WTC11 (cell line): Measurements from ENCODE around the gene SHROOM2. TPM values are rescaled to one million over a fixed set of nuclear protein-coding genes. Genes with fewer than 3 reads are reported as not detected.

Experiments used
- ATAC-seq: fragments of 200-7000 bp; cut with Tn5 transposase; 2 replicates; pipeline ENCODE4 v1.10.0; 2021; ENCODE audit warnings: mild to moderate bottlenecking, moderate library complexity
- CTCF ChIA-PET: fragments of 300-600 bp; sonication (Branson Sonifier 250); formaldehyde crosslinking; loops from one replicate; lab custom pipeline; 2021; ENCODE audit warnings: antibody characterized with exemption; lab: Charles Lee
- POLR2A ChIA-PET: fragments of 350-600 bp; sonication (Branson Sonifier 250); formaldehyde crosslinking; loops from one replicate; lab custom pipeline; 2021; ENCODE audit warnings: antibody characterized with exemption; lab: Charles Lee
- DNase-seq: peaks from one replicate; pipeline ENCODE4 v3.0.0; 2021; ENCODE audit warnings: low spot score
- H3K27ac Mint-ChIP-seq: 2 replicates; pipeline ENCODE4 v1.8.0; 2021; ENCODE audit warnings: mixed read lengths
- H3K27me3 Mint-ChIP-seq: 2 replicates; pipeline ENCODE4 v1.8.0; 2021; ENCODE audit warnings: low read depth, mild to moderate bottlenecking, moderate library complexity, mixed read lengths
- H3K36me3 Mint-ChIP-seq: 2 replicates; pipeline ENCODE4 v1.8.0; 2021; ENCODE audit warnings: mixed read lengths
- H3K4me1 Mint-ChIP-seq: 2 replicates; pipeline ENCODE4 v1.8.0; 2022; ENCODE audit warnings: mixed read lengths
- H3K4me3 Mint-ChIP-seq: 2 replicates; pipeline ENCODE4 v1.8.0; 2021; ENCODE audit warnings: mild to moderate bottlenecking, moderate library complexity, mixed read lengths
- H3K9me3 Mint-ChIP-seq: 2 replicates; pipeline ENCODE4 v1.8.0; 2021; ENCODE audit warnings: mixed read lengths
- EMX1 ChIP-seq: fragments of 250-450 bp; sonication (Bioruptor Pico); IDR thresholded peaks from 2 replicates; pipeline ENCODE4 v1.8.0; 2021; ENCODE audit warnings: mild to moderate bottlenecking
- ERG ChIP-seq: fragments of 250-450 bp; sonication (Bioruptor Pico); IDR thresholded peaks from 2 replicates; pipeline ENCODE4 v1.8.0; 2021; ENCODE audit warnings: mild to moderate bottlenecking
- FOXJ3 ChIP-seq: sonication (generic); formaldehyde crosslinking; IDR thresholded peaks from 2 replicates; pipeline ENCODE4 v1.9.0; 2021; ENCODE audit warnings: missing genetic modification reagents, mild to moderate bottlenecking, borderline replicate concordance
- HMGXB4 ChIP-seq: sonication (generic); formaldehyde crosslinking; IDR thresholded peaks from 2 replicates; pipeline ENCODE4 v1.8.1; 2023; ENCODE audit warnings: mild to moderate bottlenecking, moderate library complexity, missing genetic modification reagents
- JUN ChIP-seq: sonication (generic); formaldehyde crosslinking; IDR thresholded peaks from 2 replicates; pipeline ENCODE4 v1.8.0; 2023; ENCODE audit warnings: mild to moderate bottlenecking, missing genetic modification reagents
- NR3C1 ChIP-seq: sonication (generic); formaldehyde crosslinking; conservative IDR thresholded peaks from 2 replicates; pipeline ENCODE4 v1.8.1; 2023; ENCODE audit warnings: low read depth, mild to moderate bottlenecking, missing genetic modification reagents
- PREB ChIP-seq: sonication (generic); formaldehyde crosslinking; IDR thresholded peaks from 2 replicates; pipeline ENCODE4 v1.8.1; 2022; ENCODE audit warnings: mild to moderate bottlenecking, missing genetic modification reagents, moderate library complexity, borderline replicate concordance
- PRRX2 ChIP-seq: fragments of 250-450 bp; sonication (Bioruptor Pico); IDR thresholded peaks from 2 replicates; pipeline ENCODE4 v1.8.0; 2021; ENCODE audit warnings: mild to moderate bottlenecking
- SMAD3 ChIP-seq: sonication (generic); formaldehyde crosslinking; IDR thresholded peaks from 2 replicates; pipeline ENCODE4 v1.8.0; 2022; ENCODE audit warnings: missing genetic modification reagents, mild to moderate bottlenecking, borderline replicate concordance
- SOX15 ChIP-seq: fragments of 250-450 bp; sonication (Bioruptor Pico); IDR thresholded peaks from 2 replicates; pipeline ENCODE4 v1.9.0; 2021; ENCODE audit warnings: mild to moderate bottlenecking
- ZNF219 ChIP-seq: sonication (generic); formaldehyde crosslinking; IDR thresholded peaks from 2 replicates; pipeline ENCODE4 v1.8.0; 2023; ENCODE audit warnings: missing genetic modification reagents, mild to moderate bottlenecking, borderline replicate concordance
- ZNF396 ChIP-seq: fragments of 250-450 bp; sonication (Bioruptor Pico); IDR thresholded peaks from 2 replicates; pipeline ENCODE4 v1.8.0; 2021; ENCODE audit warnings: mild to moderate bottlenecking, moderate library complexity, borderline replicate concordance
- total RNA-seq: library from RNA; stranded (reverse); gene quantifications from 3 replicates; pipeline ENCODE4 v1.2.3, GENCODE V29; 2021
- TF ChIP-seq, protein P1 (sequence below): sonication (generic); formaldehyde crosslinking; IDR thresholded peaks from 2 replicates; pipeline ENCODE4 v1.8.0; 2023; ENCODE audit warnings: missing genetic modification reagents, mild to moderate bottlenecking, borderline replicate concordance
- TF ChIP-seq, protein P2 (sequence below): sonication (generic); formaldehyde crosslinking; conservative IDR thresholded peaks from 2 replicates; pipeline ENCODE4 v1.8.1; 2022; ENCODE audit warnings: mild to moderate bottlenecking, missing genetic modification reagents
- TF ChIP-seq, protein P3 (sequence below): fragments of 250-450 bp; sonication (Bioruptor Pico); conservative IDR thresholded peaks from 2 replicates; pipeline ENCODE4 v1.9.0; 2021; ENCODE audit warnings: mild to moderate bottlenecking
- TF ChIP-seq, protein P4 (sequence below): sonication (generic); formaldehyde crosslinking; IDR thresholded peaks from 2 replicates; pipeline ENCODE4 v1.8.1; 2022; ENCODE audit warnings: missing genetic modification reagents, borderline replicate concordance
- TF ChIP-seq, protein P5 (sequence below): sonication (generic); formaldehyde crosslinking; IDR thresholded peaks from 2 replicates; pipeline ENCODE4 v1.8.1; 2022; ENCODE audit warnings: mild to moderate bottlenecking, moderate library complexity, missing genetic modification reagents

SHROOM2 gene
- total RNA-seq, 1 experiment from 2014 or later = 14.8 TPM

DNA sequence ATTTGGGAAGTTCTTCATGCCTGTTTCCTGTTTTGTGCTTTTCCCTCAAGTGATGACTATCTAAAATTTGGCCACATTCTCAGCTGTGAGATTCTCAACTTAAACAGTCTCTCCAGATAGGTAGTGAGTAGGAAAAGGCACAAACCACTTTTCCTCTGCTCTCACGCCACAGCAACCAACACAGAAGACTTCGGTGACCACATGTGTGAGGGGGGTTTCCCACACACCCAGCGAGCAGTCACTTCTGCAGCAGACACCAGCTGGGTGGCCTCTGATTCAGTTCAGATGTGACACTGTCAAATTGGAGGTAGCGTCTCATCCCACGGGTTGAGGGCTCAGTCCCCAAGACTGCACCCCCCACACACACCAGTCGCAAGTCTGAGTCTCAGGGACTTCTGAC is 155.9 kb downstream of the SHROOM2 start (continued):
- TF ChIP-seq, protein P1, sequence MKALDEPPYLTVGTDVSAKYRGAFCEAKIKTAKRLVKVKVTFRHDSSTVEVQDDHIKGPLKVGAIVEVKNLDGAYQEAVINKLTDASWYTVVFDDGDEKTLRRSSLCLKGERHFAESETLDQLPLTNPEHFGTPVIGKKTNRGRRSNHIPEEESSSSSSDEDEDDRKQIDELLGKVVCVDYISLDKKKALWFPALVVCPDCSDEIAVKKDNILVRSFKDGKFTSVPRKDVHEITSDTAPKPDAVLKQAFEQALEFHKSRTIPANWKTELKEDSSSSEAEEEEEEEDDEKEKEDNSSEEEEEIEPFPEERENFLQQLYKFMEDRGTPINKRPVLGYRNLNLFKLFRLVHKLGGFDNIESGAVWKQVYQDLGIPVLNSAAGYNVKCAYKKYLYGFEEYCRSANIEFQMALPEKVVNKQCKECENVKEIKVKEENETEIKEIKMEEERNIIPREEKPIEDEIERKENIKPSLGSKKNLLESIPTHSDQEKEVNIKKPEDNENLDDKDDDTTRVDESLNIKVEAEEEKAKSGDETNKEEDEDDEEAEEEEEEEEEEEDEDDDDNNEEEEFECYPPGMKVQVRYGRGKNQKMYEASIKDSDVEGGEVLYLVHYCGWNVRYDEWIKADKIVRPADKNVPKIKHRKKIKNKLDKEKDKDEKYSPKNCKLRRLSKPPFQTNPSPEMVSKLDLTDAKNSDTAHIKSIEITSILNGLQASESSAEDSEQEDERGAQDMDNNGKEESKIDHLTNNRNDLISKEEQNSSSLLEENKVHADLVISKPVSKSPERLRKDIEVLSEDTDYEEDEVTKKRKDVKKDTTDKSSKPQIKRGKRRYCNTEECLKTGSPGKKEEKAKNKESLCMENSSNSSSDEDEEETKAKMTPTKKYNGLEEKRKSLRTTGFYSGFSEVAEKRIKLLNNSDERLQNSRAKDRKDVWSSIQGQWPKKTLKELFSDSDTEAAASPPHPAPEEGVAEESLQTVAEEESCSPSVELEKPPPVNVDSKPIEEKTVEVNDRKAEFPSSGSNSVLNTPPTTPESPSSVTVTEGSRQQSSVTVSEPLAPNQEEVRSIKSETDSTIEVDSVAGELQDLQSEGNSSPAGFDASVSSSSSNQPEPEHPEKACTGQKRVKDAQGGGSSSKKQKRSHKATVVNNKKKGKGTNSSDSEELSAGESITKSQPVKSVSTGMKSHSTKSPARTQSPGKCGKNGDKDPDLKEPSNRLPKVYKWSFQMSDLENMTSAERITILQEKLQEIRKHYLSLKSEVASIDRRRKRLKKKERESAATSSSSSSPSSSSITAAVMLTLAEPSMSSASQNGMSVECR (CRISPR knock-in tag) = no peak
- TF ChIP-seq SMAD3 (CRISPR knock-in tag) (no peak), PREB (CRISPR knock-in tag) (no peak)

- H3K27me3 Mint-ChIP-seq = no peaks in the 10 kb centered on the region
- H3K4me1 Mint-ChIP-seq = no peaks in the 10 kb centered on the region
- H3K36me3 Mint-ChIP-seq = peaks cover 37% of the 10 kb centered on the region
- CTCF ChIA-PET = no interaction called here
- POLR2A ChIA-PET = no interaction called here
- DNase-seq (no peak), ATAC-seq (no peak)
- H3K27ac Mint-ChIP-seq = no peak overlapping the region
- H3K9me3 Mint-ChIP-seq = no peaks in the 10 kb centered on the region
- H3K4me3 Mint-ChIP-seq = no peak overlapping the region
- TF ChIP-seq ZNF219 (CRISPR knock-in tag) (no peak), FOXJ3 (CRISPR knock-in tag) (no peak), EMX1 (CRISPR knock-in tag) (no peak), ERG (CRISPR knock-in tag) (no peak), HMGXB4 (CRISPR knock-in tag) (no peak), SOX15 (no peak), NR3C1 (CRISPR knock-in tag) (no peak), JUN (no peak), PRRX2 (CRISPR knock-in tag) (no peak), ZNF396 (CRISPR knock-in tag) (no peak)
- TF ChIP-seq, protein P2, sequence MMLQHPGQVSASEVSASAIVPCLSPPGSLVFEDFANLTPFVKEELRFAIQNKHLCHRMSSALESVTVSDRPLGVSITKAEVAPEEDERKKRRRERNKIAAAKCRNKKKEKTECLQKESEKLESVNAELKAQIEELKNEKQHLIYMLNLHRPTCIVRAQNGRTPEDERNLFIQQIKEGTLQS (CRISPR knock-in tag) = no peak
- TF ChIP-seq, protein P1 (CRISPR knock-in tag) = no peak
- TF ChIP-seq, protein P3, sequence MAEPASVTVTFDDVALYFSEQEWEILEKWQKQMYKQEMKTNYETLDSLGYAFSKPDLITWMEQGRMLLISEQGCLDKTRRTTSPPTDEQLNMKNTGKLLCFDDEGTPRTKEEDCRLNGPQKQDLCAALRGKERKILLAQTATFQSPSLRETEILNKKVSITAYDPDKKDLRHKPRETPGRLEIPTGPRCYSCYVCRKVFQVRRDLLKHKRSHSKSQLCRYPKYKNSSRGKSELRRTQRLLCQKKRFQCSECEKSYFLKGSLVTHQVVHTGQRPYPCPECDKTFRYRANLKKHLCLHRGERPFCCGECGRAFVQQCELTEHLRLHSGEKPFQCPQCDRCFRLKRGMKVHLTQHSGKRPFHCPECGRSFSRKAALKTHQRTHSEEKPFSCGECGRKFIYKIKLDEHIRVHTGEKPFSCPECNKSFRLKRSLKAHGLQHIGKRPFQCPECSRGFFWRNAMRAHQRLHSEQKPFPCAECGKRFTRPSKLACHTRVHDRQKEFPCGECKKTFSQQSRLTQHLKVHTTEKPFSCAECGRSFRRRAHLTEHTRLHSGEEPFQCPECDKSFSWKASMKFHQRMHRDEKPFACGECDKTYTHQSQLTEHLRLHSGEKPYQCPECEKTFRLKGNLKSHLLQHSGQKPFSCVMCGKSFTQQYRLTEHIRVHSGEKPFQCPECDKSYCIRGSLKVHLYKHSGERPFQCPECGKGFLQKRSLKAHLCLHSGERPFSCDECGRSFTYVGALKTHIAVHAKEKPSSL (CRISPR knock-in tag) = no peak
- TF ChIP-seq, protein P4, sequence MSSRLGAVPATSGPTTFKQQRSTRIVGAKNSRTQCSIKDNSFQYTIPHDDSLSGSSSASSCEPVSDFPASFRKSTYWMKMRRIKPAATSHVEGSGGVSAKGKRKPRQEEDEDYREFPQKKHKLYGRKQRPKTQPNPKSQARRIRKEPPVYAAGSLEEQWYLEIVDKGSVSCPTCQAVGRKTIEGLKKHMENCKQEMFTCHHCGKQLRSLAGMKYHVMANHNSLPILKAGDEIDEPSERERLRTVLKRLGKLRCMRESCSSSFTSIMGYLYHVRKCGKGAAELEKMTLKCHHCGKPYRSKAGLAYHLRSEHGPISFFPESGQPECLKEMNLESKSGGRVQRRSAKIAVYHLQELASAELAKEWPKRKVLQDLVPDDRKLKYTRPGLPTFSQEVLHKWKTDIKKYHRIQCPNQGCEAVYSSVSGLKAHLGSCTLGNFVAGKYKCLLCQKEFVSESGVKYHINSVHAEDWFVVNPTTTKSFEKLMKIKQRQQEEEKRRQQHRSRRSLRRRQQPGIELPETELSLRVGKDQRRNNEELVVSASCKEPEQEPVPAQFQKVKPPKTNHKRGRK (CRISPR knock-in tag) = no peak
- TF ChIP-seq, protein P5, sequence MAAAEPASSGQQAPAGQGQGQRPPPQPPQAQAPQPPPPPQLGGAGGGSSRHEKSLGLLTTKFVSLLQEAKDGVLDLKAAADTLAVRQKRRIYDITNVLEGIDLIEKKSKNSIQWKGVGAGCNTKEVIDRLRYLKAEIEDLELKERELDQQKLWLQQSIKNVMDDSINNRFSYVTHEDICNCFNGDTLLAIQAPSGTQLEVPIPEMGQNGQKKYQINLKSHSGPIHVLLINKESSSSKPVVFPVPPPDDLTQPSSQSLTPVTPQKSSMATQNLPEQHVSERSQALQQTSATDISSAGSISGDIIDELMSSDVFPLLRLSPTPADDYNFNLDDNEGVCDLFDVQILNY = no peak
These were observed 157.2 kb downstream of the SHROOM2 start for GRCh38 chrX:9943420-9943819.
